Measurements from ENCODE around the gene HOXD11. TPM values are rescaled to one million over a fixed set of nuclear protein-coding genes. Genes with fewer than 3 reads are reported as not detected.

The HOXD11 gene
- total RNA-seq, 2 donors from 2014 or later, result 0.37 to 4.2 TPM

DNA sequence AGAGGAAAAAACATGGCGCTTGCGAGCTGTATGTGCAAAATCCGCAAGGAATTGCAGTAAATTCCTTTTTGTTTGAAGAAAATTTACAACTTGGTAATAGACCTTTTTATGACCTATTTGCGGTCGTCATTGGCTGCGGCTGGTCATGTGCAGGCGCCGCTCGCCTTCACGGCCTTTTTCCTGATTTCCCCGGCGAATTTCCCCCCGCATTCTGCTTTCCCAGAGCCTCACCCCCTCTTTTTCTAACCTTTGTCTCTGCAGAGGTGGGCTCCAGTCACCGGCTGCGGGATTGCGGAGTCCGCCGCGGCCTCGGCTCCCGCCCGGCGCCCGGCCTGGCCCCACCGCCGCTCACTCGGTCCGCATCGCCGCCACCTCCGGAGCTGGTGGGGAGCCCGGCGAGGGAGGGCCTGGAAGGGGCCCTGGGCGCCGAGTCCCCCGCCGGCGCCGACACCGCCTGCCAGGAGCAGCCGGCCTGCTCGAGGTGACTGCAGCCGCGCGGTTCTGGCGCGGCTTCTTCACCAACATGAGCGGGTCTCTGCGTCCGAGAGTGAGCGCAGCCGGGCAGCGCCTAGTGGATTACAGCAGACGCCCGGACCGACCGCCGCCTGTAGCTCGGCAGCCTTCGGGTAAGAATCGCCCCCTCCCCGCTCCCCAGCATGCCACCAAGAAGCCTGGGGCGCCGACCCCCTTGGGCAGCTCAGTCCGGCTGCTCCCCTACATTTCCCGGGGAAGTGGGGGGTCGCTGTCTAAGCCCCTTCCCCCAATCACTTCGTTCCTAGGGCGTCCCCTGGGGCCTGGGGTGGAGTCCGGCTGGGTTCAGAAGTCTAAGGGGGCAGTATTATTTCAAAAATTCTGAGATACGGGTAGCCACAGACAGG is 29.5 kb downstream of the HOXD11 start:
- intact Hi-C loops (cut with DNase I, micrococcal nuclease), result no loop called here
- ATAC-seq, result peak; percentile 59
- peak; percentile 53 to 69 for DNase-seq

DNA sequence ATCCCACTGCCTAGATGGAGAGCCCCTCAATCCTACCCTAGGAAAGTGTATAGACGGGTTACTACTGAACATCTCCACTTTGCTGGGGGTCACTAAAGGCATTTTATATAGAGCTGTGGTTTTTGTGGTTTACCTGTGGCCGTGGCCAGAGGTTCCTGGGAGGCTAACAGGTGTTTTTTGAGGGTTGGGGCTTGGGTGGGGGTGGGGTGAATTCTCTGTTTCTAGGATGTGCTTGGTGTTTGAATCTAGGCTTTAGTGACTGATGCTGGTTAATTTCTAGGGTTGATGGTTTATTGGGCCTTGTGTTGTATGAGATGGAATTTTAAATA is 30.1 kb downstream of the HOXD11 start:
- intact Hi-C loops (cut with DNase I, micrococcal nuclease), result no loop called here
- DNase-seq (no peak), ATAC-seq (no peak)

DNA sequence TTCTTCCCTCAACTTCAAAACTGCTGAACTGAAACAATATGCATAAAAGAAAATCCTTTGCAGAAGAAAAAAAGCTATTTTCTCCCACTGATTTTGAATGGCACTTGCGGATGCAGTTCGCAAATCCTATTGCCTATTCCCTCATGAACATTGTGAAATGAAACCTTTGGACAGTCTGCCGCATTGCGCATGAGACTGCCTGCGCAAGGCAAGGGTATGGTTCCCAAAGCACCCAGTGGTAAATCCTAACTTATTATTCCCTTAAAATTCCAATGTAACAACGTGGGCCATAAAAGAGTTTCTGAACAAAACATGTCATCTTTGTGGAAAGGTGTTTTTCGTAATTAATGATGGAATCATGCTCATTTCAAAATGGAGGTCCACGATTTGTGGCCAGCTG is 30.8 kb downstream of the HOXD11 start:
- DNase-seq (peak in 1 of 2 donors; percentile 26), ATAC-seq (no peak)
- intact Hi-C loops (cut with DNase I, micrococcal nuclease), result no loop called here

DNA sequence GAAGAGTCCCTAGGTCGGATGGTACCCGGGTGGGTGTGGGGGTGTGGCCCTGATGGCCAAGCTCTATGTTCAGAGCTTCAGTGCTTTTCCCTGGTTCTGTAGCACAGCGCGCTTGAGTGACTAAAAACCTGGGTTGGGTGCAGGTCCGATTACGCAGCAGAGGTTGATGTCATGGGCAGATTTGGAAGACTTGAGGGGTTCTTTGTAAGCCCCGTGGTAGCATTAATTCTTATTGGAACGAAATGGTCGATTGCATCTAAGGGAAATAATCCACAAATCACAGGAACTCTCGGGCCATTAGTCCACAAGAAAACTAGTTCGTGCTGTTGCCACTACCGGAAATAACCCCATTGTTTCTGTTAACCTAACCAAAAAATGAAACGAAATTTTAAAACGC is 31.4 kb downstream of the HOXD11 start:
- no peak for ATAC-seq
- intact Hi-C loops (cut with DNase I, micrococcal nuclease), result no loop called here
- peak in 1 of 2 donors; percentile 35 for DNase-seq

DNA sequence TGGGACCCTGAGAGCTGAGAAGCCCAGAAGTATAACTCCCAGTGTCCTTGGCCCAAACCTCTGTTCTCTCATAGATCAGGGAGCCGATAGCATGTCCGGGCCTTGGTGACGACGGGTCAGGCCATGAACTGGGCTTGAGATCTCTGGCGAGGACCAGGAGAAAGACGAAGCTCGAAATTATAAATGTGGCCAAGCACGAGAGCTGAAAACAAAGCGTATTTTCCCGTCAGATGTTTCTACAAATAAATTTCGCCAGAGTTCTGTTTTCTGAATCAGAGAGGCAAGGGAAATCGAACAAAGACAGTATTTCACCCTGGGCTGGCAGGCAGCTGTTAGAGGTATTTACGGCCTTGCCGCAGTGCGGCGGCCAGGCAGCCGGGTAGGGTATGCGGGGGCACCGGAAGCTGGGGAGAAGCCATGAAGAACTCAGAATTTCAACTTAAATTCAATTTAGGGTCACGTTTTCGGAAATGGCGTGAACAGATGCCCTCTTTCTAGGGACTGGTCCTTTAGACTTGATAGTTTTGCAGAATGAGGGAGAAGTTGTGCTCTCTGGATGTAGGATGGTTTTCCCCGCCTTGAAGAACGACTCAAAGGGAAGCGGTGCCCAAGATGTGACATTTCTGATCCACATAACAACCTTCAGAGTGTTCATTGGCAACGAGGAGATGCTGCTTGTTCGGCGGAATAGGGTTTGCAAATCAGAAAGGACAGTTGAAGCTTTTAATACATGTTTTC is 32.0 kb downstream of the HOXD11 start:
- DNase-seq (peak in 1 of 2 donors; percentile 35), ATAC-seq (no peak)
- intact Hi-C loops (cut with DNase I, micrococcal nuclease), result no loop called here

DNA sequence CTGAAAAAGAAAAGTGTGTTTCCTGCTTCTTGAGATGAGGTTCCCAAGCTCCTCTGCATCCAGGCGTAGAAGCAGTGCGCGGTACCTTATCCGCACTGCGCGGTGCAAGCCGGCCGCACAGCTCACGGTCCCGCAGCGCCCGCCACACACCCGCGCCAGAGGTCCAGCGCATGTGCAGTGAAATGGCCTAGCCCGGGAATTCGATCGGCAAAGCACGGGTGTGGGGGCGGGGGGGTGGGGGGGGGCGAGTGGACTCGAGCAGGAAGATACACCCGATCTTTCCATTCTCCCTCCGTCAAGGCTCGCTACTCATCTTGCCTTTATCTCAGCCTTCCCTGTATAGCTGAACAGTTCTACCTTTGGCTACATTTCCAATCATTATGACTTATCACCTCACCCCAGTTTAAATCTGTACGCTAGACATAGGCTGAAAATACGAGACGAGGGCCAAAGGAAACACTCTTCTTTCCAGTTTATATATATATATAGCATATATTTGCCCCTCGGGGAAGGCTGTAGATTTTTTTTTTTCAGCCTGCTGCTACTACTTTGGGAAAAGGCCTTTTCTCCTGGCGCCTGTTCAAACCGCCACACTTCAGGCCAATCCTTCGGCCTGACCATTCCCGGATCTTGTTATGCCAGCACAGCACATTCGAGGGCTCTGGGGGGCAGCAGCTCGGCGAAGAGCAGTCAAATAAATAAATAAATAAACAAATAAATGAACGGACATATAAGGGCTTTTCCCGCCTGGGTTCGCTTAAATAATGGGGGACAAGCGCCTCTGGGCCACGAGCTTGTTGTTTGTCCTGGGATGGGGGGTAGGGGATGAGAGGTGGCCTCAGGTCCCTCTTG is 32.8 kb downstream of the HOXD11 start:
- intact Hi-C loops (cut with DNase I, micrococcal nuclease), result loop anchor here (2.0 to 10.0 kb wide), 7 partner anchors 125 to 497 kb away; partner anchors contain the start of gene MTX2 (in 1 of the 2)
- ATAC-seq (no peak), DNase-seq (peak in 1 of 2 donors; percentile 38)

DNA sequence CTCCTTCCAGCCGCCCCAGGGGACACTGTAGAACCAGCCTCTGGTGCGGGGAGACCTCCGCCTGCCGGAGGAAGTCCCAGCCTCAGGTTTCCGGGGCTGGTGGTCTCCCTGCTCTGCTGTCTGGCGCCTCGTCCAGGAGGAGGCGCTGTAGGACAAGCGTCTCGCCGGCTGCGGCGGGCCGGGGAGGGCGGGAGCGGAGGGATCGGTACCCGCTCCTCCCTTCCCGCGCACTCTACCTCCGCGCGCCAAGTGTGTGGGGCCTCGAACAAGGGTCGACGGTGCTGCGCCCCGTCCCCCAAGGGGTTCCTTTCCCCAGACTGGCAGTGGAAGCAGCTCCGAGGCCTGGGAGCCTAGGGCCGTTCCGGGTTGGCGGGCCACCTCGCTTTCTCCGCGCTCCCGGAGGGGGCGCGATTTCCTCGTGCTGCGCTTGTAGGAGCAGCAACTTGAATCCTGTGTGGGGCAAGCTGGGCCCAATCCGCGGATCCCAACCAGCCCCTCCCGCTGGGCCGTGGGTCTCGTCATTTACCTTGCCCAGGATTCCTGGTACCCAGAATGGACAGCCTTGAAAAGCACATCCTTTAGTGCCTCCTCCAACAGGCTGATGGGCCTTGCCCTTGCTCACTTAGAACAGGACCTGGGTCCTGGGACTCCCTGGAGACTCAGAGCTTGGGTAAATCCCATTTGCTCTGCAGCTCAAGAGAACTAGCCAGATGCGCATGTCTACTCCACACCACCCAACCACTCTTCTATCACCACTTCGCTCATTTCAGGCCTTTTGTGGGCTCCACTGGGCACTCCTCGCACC is 33.6 kb downstream of the HOXD11 start:
- intact Hi-C loops (cut with DNase I, micrococcal nuclease), result loop anchor here (2.0 to 10.0 kb wide), 7 partner anchors 124 to 497 kb away; partner anchors contain the start of gene MTX2 (in 1 of the 2)
- DNase-seq (peak; percentile 60 to 81), ATAC-seq (peak; percentile 69)

DNA sequence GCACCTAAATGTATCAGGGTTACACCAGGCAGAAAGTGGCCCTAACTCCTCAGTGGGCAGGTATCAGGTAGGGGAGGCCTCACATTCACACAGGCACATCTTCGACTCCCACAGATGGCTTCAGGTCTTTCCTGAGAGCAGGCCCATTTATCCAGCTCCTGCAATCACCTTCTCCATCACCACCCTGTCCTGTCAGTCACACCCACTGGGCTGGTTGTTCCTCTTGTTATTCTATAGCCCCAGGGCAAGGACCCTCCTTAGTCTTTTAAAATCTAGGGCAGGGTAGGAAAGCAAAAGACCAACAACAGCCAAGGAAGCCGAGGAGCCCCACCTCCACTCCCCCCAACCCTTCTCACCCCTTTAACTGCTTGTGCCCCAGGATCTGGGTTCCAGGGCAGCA is 35.2 kb downstream of the HOXD11 start:
- no peak for DNase-seq
- intact Hi-C loops (cut with DNase I, micrococcal nuclease), result loop anchor here (5.0 to 10.0 kb wide), 5 partner anchors 123 to 495 kb away; partner anchors contain the start of gene MTX2 (in 1 of the 2)
- ATAC-seq, result no peak

DNA sequence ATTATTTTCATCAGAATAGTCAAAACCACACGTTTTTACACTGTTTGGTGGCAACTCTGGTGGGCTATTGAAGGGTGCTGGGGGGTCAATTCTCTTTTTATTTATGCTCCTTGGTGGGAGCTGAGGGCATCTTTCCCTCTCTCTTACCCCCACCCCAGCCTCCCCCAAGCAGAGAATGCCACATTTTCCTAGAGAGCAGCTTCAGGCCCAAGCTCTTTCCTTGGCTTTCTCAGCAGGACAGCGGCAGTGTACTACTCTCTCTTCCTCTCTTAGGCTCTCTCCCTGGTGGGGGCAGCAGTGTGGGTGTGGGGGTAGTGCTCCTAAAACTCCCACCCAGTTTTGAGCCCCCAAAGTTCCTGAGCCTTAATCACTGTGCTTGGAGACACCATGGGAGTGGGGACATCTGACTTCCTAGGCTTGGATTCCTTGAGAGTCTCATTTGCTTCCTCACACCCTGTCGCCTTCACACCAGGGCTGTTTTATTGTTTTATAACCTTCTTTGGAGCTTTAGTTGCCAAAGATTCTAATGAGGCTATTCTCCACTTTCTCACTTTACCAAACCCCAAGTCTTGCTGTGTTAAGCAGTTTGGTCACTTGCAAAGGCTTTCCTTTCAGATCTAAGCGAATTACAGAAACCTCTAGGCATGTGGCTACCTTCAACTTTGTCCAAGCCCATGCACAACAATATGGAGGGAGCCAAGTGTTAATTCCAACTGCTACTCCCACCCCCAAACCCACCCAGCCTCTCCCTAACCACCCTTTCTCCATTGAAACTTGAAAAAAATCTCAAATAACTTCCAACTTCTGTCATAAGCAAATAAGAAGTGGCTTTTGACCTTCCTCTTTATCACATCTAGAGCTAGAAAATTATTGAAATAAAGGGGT is 38.2 kb downstream of the HOXD11 start:
- intact Hi-C loops (cut with DNase I, micrococcal nuclease), result loop anchor here (10.0 kb wide), 3 partner anchors 119 to 409 kb away; partner anchors contain the start of gene MTX2 (in 1 of the 2)
- ATAC-seq, result peak; percentile 68
- DNase-seq, result peak in 1 of 2 donors; percentile 11

DNA sequence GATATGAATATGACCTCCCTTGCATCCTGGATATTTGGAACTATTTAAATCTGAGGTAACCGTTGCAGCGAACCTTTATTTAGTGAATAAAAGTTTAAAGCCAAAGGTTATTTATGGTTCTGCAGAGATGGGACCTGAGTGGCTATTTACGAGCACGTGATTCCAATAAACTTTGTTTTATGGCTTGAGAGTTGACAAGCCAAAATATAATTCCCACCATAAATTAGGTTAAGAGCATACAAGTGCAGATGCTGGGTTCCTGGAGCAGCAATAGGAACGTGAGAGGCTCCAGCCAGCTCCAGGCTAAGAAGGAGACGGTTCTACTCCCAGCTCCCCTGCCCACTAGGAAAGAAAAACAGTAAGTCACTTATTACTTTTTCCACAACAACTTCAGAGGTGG is 39.0 kb downstream of the HOXD11 start:
- intact Hi-C loops (cut with DNase I, micrococcal nuclease), result loop anchor here (10.0 kb wide), 3 partner anchors 119 to 409 kb away; partner anchors contain the start of gene MTX2 (in 1 of the 2)
- ATAC-seq, result peak; percentile 86
- DNase-seq, result peak in 1 of 2 donors; percentile 34

DNA sequence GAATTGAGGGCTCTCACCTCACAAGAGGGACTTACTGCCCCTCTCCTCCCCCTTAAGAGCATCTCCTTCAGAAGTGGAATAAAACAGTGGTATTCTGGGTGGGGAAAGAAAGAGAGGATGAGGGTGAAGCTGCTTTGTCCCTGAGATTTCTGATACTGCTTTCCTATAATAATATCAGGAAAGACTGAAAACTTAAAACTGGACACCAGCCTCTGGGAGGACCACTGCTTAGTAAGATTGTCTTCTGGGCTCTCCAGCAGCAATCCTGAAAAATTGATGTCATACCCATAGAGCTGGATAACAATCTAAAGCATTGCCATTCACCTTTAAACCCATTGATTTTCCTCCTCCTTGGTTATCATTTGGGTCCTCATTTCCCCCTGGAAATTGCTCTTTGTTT is 39.6 kb downstream of the HOXD11 start:
- intact Hi-C loops (cut with DNase I, micrococcal nuclease), result loop anchor here (10.0 kb wide), 3 partner anchors 118 to 408 kb away; partner anchors contain the start of gene MTX2 (in 1 of the 2)
- ATAC-seq (no peak), DNase-seq (no peak)

DNA sequence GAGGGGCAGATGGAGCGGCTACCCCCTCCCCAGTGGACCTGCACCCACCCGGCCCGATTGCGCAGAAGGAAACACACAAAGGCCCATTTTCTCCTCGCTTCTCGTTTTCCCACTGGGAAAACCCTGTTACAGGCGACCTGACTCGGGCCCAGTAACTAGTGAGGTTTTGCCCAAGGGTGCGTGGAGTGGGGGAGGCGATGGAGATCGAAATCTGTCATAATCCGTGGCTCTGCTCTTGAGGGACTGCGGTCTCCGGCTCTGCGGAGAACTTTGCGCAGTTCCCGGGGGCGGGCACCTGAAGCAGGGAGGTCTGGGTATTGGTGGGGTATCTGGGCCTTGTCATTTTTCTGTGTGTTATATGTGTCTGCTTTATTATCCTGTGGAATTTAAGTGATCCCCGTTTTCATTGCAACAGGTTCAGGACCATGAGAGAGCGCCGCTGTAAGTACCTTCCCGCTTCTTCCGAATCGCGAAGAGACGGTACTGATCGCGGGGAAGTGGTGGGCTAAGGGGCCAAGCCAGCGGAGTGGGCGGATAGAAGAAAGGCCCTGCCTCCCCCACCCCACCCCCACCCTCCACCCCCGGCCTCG is 40.2 kb downstream of the HOXD11 start:
- DNase-seq (no peak), ATAC-seq (no peak)
- intact Hi-C loops (cut with DNase I, micrococcal nuclease), result loop anchor here (10.0 kb wide), 3 partner anchors 117 to 407 kb away; partner anchors contain the start of gene MTX2 (in 1 of the 2)

DNA sequence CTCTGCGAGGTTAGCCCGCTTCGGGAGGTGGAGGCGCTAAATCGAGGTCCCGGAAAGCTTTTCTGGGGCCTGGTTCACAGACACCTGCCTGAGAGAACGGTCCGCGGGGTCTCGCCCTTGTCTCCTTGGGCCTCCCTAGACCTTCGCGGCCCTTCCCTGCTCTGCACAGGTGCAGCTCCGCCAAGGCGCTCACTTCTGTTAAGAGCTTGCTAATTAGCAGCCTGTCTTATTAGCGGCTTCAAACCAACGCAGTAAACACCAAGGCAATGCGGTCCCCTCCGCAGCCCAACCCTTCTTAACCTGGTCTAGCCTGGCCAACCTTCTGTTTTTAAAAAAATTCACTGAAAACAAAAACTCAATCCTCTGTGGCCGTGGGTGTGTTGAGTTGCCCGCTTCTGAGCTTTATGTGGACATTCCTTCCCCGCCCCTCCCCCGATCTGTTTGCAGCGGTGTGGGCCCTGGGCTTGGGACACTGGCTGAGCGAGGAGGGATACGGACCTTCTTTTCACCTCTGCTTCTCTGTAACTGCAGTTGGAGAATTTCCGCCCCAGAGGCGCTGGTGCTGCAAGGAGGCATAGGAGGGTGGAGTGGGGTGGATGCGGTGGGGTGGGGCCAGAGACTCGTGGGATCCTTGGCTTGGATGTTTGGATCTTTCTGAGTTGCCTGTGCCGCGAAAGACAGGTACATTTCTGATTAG is 40.9 kb downstream of the HOXD11 start:
- ATAC-seq (no peak), DNase-seq (peak in 1 of 2 donors; percentile 45)
- intact Hi-C loops (cut with DNase I, micrococcal nuclease), result loop anchor here (10.0 kb wide), 3 partner anchors 117 to 407 kb away; partner anchors contain the start of gene MTX2 (in 1 of the 2)

DNA sequence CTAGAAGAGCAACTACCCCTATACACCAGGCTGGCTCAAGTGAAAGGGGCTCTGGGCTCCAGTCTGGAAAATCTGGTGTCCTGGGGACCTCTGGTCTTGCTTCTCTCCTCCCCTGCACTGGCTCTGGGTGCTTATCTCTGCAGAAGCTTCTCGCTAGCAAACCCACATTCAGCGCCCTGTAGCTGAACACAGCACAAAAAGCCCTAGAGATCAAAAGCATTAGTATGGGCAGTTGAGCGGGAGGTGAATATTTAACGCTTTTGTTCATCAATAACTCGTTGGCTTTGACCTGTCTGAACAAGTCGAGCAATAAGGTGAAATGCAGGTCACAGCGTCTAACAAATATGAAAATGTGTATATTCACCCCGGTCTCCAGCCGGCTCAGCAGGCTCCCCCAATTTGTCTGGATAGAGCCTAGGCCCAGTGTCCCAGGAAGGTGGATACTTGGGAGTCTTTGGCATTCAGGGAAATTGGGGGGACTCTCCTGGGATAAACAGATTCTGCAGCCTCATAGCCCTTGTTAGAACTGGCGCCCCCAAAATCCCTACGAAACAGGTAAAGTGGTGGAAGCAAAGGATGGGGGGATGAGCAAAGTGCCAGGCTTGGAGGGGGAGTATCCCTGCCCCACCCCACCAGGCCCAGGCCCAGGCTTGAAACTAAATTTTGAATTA is 41.8 kb downstream of the HOXD11 start:
- DNase-seq (no peak), ATAC-seq (no peak)
- intact Hi-C loops (cut with DNase I, micrococcal nuclease), result loop anchor here (10.0 kb wide), 3 partner anchors 116 to 406 kb away; partner anchors contain the start of gene MTX2 (in 1 of the 2)

DNA sequence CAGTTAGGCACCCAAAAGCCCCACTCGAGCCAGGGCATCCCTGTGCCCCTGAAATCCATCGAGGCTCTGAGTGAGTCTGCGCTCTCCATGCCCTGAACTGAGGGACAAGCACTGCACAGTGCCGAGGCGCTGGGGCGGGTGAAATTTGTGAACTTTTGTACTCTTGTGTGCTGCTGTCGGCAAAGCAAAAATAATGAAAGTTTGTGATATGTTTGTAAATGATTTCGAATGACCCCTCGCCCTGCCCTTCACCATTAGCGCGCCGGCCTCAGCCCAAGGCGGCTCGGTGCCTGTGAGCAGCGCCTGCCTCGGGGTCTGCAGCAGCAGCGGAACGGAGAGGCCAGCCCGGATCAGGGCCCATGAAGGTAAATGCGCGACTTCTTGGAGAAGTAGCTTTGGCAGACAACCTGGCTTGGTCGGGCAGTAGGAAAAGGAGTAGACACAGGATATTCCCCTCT is 42.4 kb downstream of the HOXD11 start:
- intact Hi-C loops (cut with DNase I, micrococcal nuclease), result loop anchor here (10.0 kb wide), 3 partner anchors 115 to 405 kb away; partner anchors contain the start of gene MTX2 (in 1 of the 2)
- DNase-seq, result peak in 1 of 2 donors; percentile 8
- ATAC-seq, result no peak
